Endothelial cell of umbilical vein (primary cell): ENCODE measurements around the gene PLEKHG2. TPM values are rescaled to one million over a fixed set of nuclear protein-coding genes. Genes with fewer than 3 reads are reported as not detected.

Experiments
- BruUV-seq: library from RNA; stranded (reverse); fragments of 400-500 nt; replicated peaks from 2 replicates; lab custom pipeline; 2021; lab: Mats Ljungman, UMichigan
- CTCF ChIA-PET: fragments of 300-600, 350-600 bp; sonication (Branson Sonifier 250); formaldehyde crosslinking; loops from one replicate; lab custom pipeline; 2021; ENCODE audit warnings: antibody characterized with exemption, inconsistent platforms; lab: Charles Lee
- POLR2A ChIA-PET: fragments of 300-600, 350-600 bp; sonication (Branson Sonifier 250); formaldehyde crosslinking; loops from one replicate; lab custom pipeline; 2021; ENCODE audit warnings: antibody characterized with exemption, inconsistent platforms; lab: Charles Lee
- DNase-seq: peaks from one replicate; pipeline ENCODE4 v3.0.0-alpha.2; 2011; ENCODE audit warnings: low read depth, low spot score
- FAIRE-seq: peaks from 2 replicates; lab custom pipeline; 2011; peaks lifted over from hg19 to GRCh38; lab: Jason Lieb, UNC
- H2AFZ ChIP-seq: 2 replicates; pipeline ENCODE4 v1.6.0; 2012; ENCODE audit warnings: low read depth, low read length, control low read depth, inconsistent platforms
- H3K27ac ChIP-seq: 2 replicates; pipeline ENCODE4 v1.5.1; 2011; ENCODE audit warnings: low read depth, mild to moderate bottlenecking, control low read depth, low read length, moderate library complexity; ENCODE audit not compliant: insufficient read depth
- H3K27me3 ChIP-seq, 2 experiments: 2 replicates each; pipeline versions ENCODE4 v1.6.0 to v1.6.1; 2011; ENCODE audit warnings: low read length in 2 of 2, mixed read lengths in 1 of 2; ENCODE audit not compliant: control insufficient read depth in 2 of 2, insufficient read depth in 2 of 2
- H3K36me3 ChIP-seq, 2 experiments: 2 replicates in 1 of 2; 3 replicates in 1 of 2; pipeline ENCODE4 v1.5.1; 2011; ENCODE audit warnings: low read length in 2 of 2, mild to moderate bottlenecking in 1 of 2, moderate library complexity in 1 of 2; ENCODE audit not compliant: control insufficient read depth in 2 of 2, insufficient read depth in 2 of 2; ENCODE audit errors: extremely low read depth in 1 of 2
- H3K4me1 ChIP-seq: 3 replicates; pipeline ENCODE4 v1.5.1; 2011; ENCODE audit warnings: mild to moderate bottlenecking, low read length; ENCODE audit not compliant: control insufficient read depth, insufficient read depth; ENCODE audit errors: extremely low read depth
- H3K4me2 ChIP-seq: 2 replicates; pipeline ENCODE4 v1.6.1; 2011; ENCODE audit warnings: low read length, control low read depth, mixed read lengths; ENCODE audit not compliant: insufficient read depth
- H3K4me3 ChIP-seq, 3 experiments: fragments of 200-600 bp in 1 of 3; sonication (generic), shearing (Covaris generic) in 1 of 3; replicated peaks in 1 of 3; 2 replicates each; pipeline ENCODE4 v1.5.1; 2011 to 2016; ENCODE audit warnings: control low read depth in 3 of 3, low read length in 3 of 3, mild to moderate bottlenecking in 2 of 3, inconsistent platforms in 1 of 3, low read depth in 1 of 3, moderate library complexity in 1 of 3; ENCODE audit not compliant: insufficient read depth in 1 of 3
- H3K79me2 ChIP-seq: 2 replicates; pipeline ENCODE4 v1.6.0; 2012; ENCODE audit warnings: low read length, inconsistent platforms; ENCODE audit not compliant: control insufficient read depth, insufficient read depth
- H3K9ac ChIP-seq: replicated peaks from 2 replicates; pipeline ENCODE3; 2011; ENCODE audit warnings: low read length, control low read depth; ENCODE audit not compliant: insufficient read depth; ENCODE audit errors: extremely low read depth
- H3K9me1 ChIP-seq: replicated peaks from 3 replicates; pipeline ENCODE4 v1.6.0; 2011; ENCODE audit warnings: mild to moderate bottlenecking, low read length; ENCODE audit not compliant: control insufficient read depth, insufficient read depth; ENCODE audit errors: extremely low read depth
- H3K9me3 ChIP-seq: replicated peaks from 2 replicates; pipeline ENCODE4 v1.5.1; 2012; ENCODE audit warnings: low read length, inconsistent platforms; ENCODE audit not compliant: control insufficient read depth, insufficient read depth
- H4K20me1 ChIP-seq: replicated peaks from 2 replicates; pipeline ENCODE3; 2011; ENCODE audit warnings: mild to moderate bottlenecking, low read length; ENCODE audit not compliant: control insufficient read depth, insufficient read depth; ENCODE audit errors: extremely low read depth
- EZH2 ChIP-seq: IDR thresholded peaks from 2 replicates; pipeline ENCODE4 v1.6.1; 2012; ENCODE audit warnings: borderline replicate concordance, low read depth, mild to moderate bottlenecking, moderate library complexity, low read length, inconsistent platforms; ENCODE audit not compliant: severe bottlenecking
- MAX ChIP-seq: IDR thresholded peaks from 2 replicates; pipeline ENCODE4 v1.6.1; 2011; ENCODE audit not compliant: insufficient read depth, insufficient read length
- MYC ChIP-seq: IDR thresholded peaks from one replicate; pipeline ENCODE4 v1.6.1; 2011; ENCODE audit warnings: mild to moderate bottlenecking, low read depth, low read length
- POLR2A ChIP-seq: IDR thresholded peaks from 2 replicates; pipeline ENCODE4 v1.6.1; 2012; ENCODE audit warnings: low read depth, mild to moderate bottlenecking, control low read depth, low read length
- dilution Hi-C: fragments of 300-500 bp; cut with MboI; formaldehyde crosslinking; loops from one replicate; pipeline ENCODE4 v1.15.0; 2019; ENCODE audit warnings: low sequenced_read_pairs; ENCODE audit not compliant: extremely low pct_ligation_motif_present
- intact Hi-C: fragments of 100-400 bp; cut with micrococcal nuclease; formaldehyde crosslinking; loops from one replicate; pipeline ENCODE4 v1.10.0; 2022
- polyA plus RNA-seq, 4 experiments: library from polyadenylated mRNA; depleted of rRNA in 3 of 4; stranded (reverse) in 3 of 4; unstranded in 1 of 4; fragments of >200 nt; gene quantifications; 2 replicates each; pipeline versions ENCODE4 v1.2.1 to v1.2.3, GENCODE V29; 2011 to 2012; ENCODE audit warnings: missing spikeins in 1 of 4
- total RNA-seq: library from RNA; stranded (reverse); gene quantifications from 2 replicates; pipeline ENCODE4 v1.2.3, GENCODE V29; 2021
- TF ChIP-seq, protein P1 (sequence below), 2 donors: IDR thresholded peaks; 1 replicate in 1 of 2; 2 replicates in 1 of 2; pipeline ENCODE4 v1.5.1; 2011; ENCODE audit warnings: low read length in 2 of 2, mild to moderate bottlenecking in 2 of 2, moderate library complexity in 2 of 2, control low read depth in 1 of 2, inconsistent platforms in 1 of 2, low read depth in 1 of 2; ENCODE audit not compliant: insufficient read depth in 1 of 2; ENCODE audit errors: extremely low read depth in 1 of 2

The PLEKHG2 gene
- total and polyA plus RNA-seq, 2 donors (not counting 3 experiments of a cell fraction or from before 2014, with no cell fraction given): 44.7 to 74.1 TPM

- H3K27me3 ChIP-seq: no peaks in the 10 kb centered on the region
- DNase-seq: peak; percentile 75
- intact Hi-C loops: loop anchor here (1.0 to 2.0 kb wide), 2 partner anchors 29 to 40 kb away; partner anchors contain the start of genes PLEKHG2 and SAMD4B
- no peaks in the 10 kb centered on the region for H3K9me1 ChIP-seq
- peaks cover 25 to 32% of the 10 kb centered on the region in 2 experiments for H3K36me3 ChIP-seq
- CTCF ChIA-PET: interaction anchor here (1.1 kb wide), 1 partner anchor 14 kb away, joined by 4 read pairs; no protein-coding TSS in a partner anchor
- H3K79me2 ChIP-seq: peaks cover 2% of the 10 kb centered on the region
- H4K20me1 ChIP-seq: no peaks in the 10 kb centered on the region
- POLR2A ChIA-PET: interaction anchor here (1.1 kb wide), 1 partner anchor 19 kb away, joined by 3 read pairs; the partner anchor contains the start of genes MED29 and PAF1
- H3K9me3 ChIP-seq: no peaks in the 10 kb centered on the region
- peak overlapping the region; percentile 65 for H3K9ac ChIP-seq
- dilution Hi-C loops: no loop called here
- H3K27ac ChIP-seq: peak overlapping the region; percentile 85
- peak; percentile 97 for FAIRE-seq
- H3K4me1 ChIP-seq: peaks cover 18% of the 10 kb centered on the region
- TF ChIP-seq POLR2A: peak; percentile 24
- no peak for TF ChIP-seq MYC
- TF ChIP-seq, protein P1, sequence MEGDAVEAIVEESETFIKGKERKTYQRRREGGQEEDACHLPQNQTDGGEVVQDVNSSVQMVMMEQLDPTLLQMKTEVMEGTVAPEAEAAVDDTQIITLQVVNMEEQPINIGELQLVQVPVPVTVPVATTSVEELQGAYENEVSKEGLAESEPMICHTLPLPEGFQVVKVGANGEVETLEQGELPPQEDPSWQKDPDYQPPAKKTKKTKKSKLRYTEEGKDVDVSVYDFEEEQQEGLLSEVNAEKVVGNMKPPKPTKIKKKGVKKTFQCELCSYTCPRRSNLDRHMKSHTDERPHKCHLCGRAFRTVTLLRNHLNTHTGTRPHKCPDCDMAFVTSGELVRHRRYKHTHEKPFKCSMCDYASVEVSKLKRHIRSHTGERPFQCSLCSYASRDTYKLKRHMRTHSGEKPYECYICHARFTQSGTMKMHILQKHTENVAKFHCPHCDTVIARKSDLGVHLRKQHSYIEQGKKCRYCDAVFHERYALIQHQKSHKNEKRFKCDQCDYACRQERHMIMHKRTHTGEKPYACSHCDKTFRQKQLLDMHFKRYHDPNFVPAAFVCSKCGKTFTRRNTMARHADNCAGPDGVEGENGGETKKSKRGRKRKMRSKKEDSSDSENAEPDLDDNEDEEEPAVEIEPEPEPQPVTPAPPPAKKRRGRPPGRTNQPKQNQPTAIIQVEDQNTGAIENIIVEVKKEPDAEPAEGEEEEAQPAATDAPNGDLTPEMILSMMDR (IDR thresholded peaks at IDR 0.05; ENCODE audit: extremely low read depth in 1 of 2, insufficient read depth in 1 of 2, low read depth in 1 of 2, low read length in 2 of 2): no peak
- no peak overlapping the region for H3K4me3 ChIP-seq
- peak overlapping the region; percentile 9 for H3K4me2 ChIP-seq
- no peak overlapping the region for H2AFZ ChIP-seq
- BruUV-seq: no TSS peak
Observed at GRCh38 chr19:39372047-39372802, 40.2 kb upstream of the PLEKHG2 start.

- DNase-seq (no peak), FAIRE-seq (no peak)
- Histone ChIP-seq H4K20me1 (no peaks in the 10 kb centered on the region), H3K27ac (peak overlapping the region; percentile 85), H2AFZ (no peak overlapping the region), H3K36me3 (peaks cover 28 to 39% of the 10 kb centered on the region in 2 experiments), H3K4me1 (peaks cover 18% of the 10 kb centered on the region), H3K4me3 (no peak overlapping the region), H3K9ac (peak overlapping the region; percentile 65), H3K27me3 (no peaks in the 10 kb centered on the region), H3K79me2 (peaks cover 2% of the 10 kb centered on the region), H3K9me1 (no peaks in the 10 kb centered on the region), H3K9me3 (no peaks in the 10 kb centered on the region), H3K4me2 (peak overlapping the region; percentile 9)
- CTCF ChIA-PET: interaction anchor here (1.1 kb wide), 1 partner anchor 14 kb away, joined by 4 read pairs; no protein-coding TSS in a partner anchor
- POLR2A ChIA-PET: interaction anchor here (1.1 kb wide), 1 partner anchor 18 kb away, joined by 3 read pairs; the partner anchor contains the start of genes MED29 and PAF1
- intact Hi-C loops: loop anchor here (1.0 to 2.0 kb wide), 2 partner anchors 30 to 39 kb away; partner anchors contain the start of genes PLEKHG2 and SAMD4B
- BruUV-seq: no TSS peak
- TF ChIP-seq MAX (no peak), EZH2 (no peak)
- TF ChIP-seq, protein P1 (IDR thresholded peaks at IDR 0.05; ENCODE audit: extremely low read depth in 1 of 2, insufficient read depth in 1 of 2, low read depth in 1 of 2, low read length in 2 of 2): no peak
- dilution Hi-C loops: no loop called here
Observed at GRCh38 chr19:39372941-39373340, 39.5 kb upstream of the PLEKHG2 start.
